Trophoblast cell (in vitro differentiated cells and primary cell): Measurements from ENCODE around the gene TRAPPC12.

Experiments
- DNase-seq, 2 donors: peaks; one replicate each; pipeline ENCODE4 v3.0.0-alpha.2; 2016
- H2AFZ ChIP-seq: 2 replicates; pipeline ENCODE4 v1.6.1; 2013; ENCODE audit warnings: low read length, moderate library complexity, mild to moderate bottlenecking; ENCODE audit not compliant: insufficient read depth, poor library complexity
- H2AK5ac ChIP-seq: 2 replicates; pipeline ENCODE4 v1.6.1; 2013; ENCODE audit warnings: mild to moderate bottlenecking, low read length
- H2BK120ac ChIP-seq: 2 replicates; pipeline ENCODE4 v1.6.1; 2013; ENCODE audit warnings: low read length, mild to moderate bottlenecking, moderate library complexity; ENCODE audit not compliant: insufficient read depth, poor library complexity
- H2BK12ac ChIP-seq: 2 replicates; pipeline ENCODE4 v1.6.1; 2013; ENCODE audit warnings: mild to moderate bottlenecking, low read length, moderate library complexity
- H2BK5ac ChIP-seq: 2 replicates; pipeline ENCODE4 v1.6.1; 2013; ENCODE audit warnings: low read length, low read depth, moderate library complexity, mild to moderate bottlenecking; ENCODE audit not compliant: poor library complexity
- H3K14ac ChIP-seq: 2 replicates; pipeline ENCODE4 v1.6.1; 2013; ENCODE audit warnings: mild to moderate bottlenecking, low read length
- H3K18ac ChIP-seq: 2 replicates; pipeline ENCODE4 v1.6.1; 2013; ENCODE audit warnings: mild to moderate bottlenecking, low read length
- H3K23ac ChIP-seq: 2 replicates; pipeline ENCODE4 v1.6.1; 2013; ENCODE audit warnings: low read length
- H3K27ac ChIP-seq: 2 replicates; pipeline ENCODE4 v1.5.1; 2013; ENCODE audit warnings: low read depth, mild to moderate bottlenecking, inconsistent platforms, low read length, moderate library complexity
- H3K27me3 ChIP-seq: 2 replicates; pipeline ENCODE4 v1.6.1; 2013; ENCODE audit warnings: inconsistent platforms, mild to moderate bottlenecking, low read length, moderate library complexity; ENCODE audit not compliant: insufficient read depth
- H3K36me3 ChIP-seq, 2 experiments: 1 replicate in 1 of 2; 2 replicates in 1 of 2; pipeline ENCODE4 v1.6.1; 2013; ENCODE audit warnings: low read length in 2 of 2, mild to moderate bottlenecking in 2 of 2, moderate library complexity in 1 of 2; ENCODE audit not compliant: insufficient read depth in 2 of 2, control insufficient read depth in 1 of 2
- H3K4ac ChIP-seq: 2 replicates; pipeline ENCODE4 v1.6.1; 2013; ENCODE audit warnings: low read depth, mild to moderate bottlenecking, low read length, moderate library complexity
- H3K4me1 ChIP-seq, 2 experiments: 1 replicate in 1 of 2; 2 replicates in 1 of 2; pipeline ENCODE4 v1.6.1; 2013; ENCODE audit warnings: low read length in 2 of 2, mild to moderate bottlenecking in 2 of 2, moderate library complexity in 1 of 2; ENCODE audit not compliant: insufficient read depth in 2 of 2, control insufficient read depth in 1 of 2
- H3K4me2 ChIP-seq: 2 replicates; pipeline ENCODE4 v1.6.1; 2013; ENCODE audit warnings: inconsistent platforms, mild to moderate bottlenecking, low read length, moderate library complexity
- H3K4me3 ChIP-seq: 2 replicates; pipeline ENCODE4 v1.5.1; 2013; ENCODE audit warnings: mild to moderate bottlenecking, low read depth, low read length, inconsistent platforms
- H3K79me1 ChIP-seq: one replicate; pipeline ENCODE4 v1.6.1; 2013; ENCODE audit warnings: low read length
- H3K79me2 ChIP-seq: 2 replicates; pipeline ENCODE4 v1.6.1; 2013; ENCODE audit warnings: low read length, mild to moderate bottlenecking; ENCODE audit not compliant: control insufficient read depth, insufficient read depth, poor library complexity
- H3K9ac ChIP-seq: 2 replicates; pipeline ENCODE4 v1.6.1; 2013; ENCODE audit warnings: mild to moderate bottlenecking, low read length
- H3K9me3 ChIP-seq: 2 replicates; pipeline ENCODE4 v1.6.1; 2013; ENCODE audit warnings: low read depth, mild to moderate bottlenecking, control low read depth, inconsistent platforms, low read length; ENCODE audit not compliant: insufficient read depth
- H4K12ac ChIP-seq: 2 replicates; pipeline ENCODE4 v1.6.1; 2013; ENCODE audit warnings: low read depth, mild to moderate bottlenecking, low read length, moderate library complexity
- H4K8ac ChIP-seq: 2 replicates; pipeline ENCODE4 v1.6.1; 2013; ENCODE audit warnings: low read depth, mild to moderate bottlenecking, low read length, moderate library complexity
- H4K91ac ChIP-seq: one replicate; pipeline ENCODE4 v1.6.1; 2013; ENCODE audit warnings: low read depth, mild to moderate bottlenecking, low read length, moderate library complexity
- WGBS: extraction: QIAGEN DNeasy Blood & Tissue Kit; methylation state at CpG from one replicate; pipeline ENCODE4 v1.1.7; 2013; ENCODE audit warnings: missing lambda C conversion rate; ENCODE audit not compliant: insufficient read length, insufficient coverage; ENCODE audit errors: extremely low coverage; 5-methylcytosine and 5-hydroxymethylcytosine counted together

The TRAPPC12 gene

DNA sequence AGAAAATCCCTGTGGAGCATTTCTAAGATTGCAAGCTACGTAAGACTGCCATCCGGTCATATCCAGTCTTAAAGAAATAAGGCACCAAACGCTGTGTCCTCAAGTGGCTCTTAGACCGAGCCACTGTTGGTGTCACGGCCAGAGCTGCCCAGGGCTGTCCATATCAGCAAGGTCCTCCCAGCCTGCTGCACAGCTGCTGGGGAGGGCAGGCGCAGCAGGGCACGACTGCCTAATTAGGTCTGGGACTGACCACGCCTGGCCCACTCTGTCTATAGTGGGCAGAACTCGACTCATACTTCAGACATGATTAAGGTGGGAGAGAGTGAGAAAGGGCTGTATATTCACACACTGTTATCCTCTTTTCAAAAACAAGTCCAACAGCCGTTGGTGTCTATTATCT, 41.2 kb upstream of the TRAPPC12 start:
- Histone ChIP-seq H3K18ac (no peak overlapping the region), H3K27me3 (no peaks in the 10 kb centered on the region), H3K79me2 (no peaks in the 10 kb centered on the region), H2AK5ac (no peak overlapping the region), H2BK12ac (no peak overlapping the region), H3K4me1 (no peaks in the 10 kb centered on the region), H3K79me1 (no peaks in the 10 kb centered on the region), H3K4me2 (no peak overlapping the region), H3K36me3 (peaks cover 7 to 16% of the 10 kb centered on the region in 2 experiments), H3K9ac (no peak overlapping the region), H3K9me3 (peaks cover 6% of the 10 kb centered on the region), H3K14ac (no peak overlapping the region), H4K91ac (no peak overlapping the region), H3K4ac (no peak overlapping the region), H4K8ac (no peak overlapping the region), H2BK120ac (no peak overlapping the region), H4K12ac (no peak overlapping the region), H3K4me3 (no peak overlapping the region), H3K27ac (no peak overlapping the region), H3K23ac (no peak overlapping the region), H2BK5ac (no peak overlapping the region), H2AFZ (no peak overlapping the region)
- WGBS = no CpG with 5 or more reads among the region's 10 CpGs
- no peak for DNase-seq

DNA sequence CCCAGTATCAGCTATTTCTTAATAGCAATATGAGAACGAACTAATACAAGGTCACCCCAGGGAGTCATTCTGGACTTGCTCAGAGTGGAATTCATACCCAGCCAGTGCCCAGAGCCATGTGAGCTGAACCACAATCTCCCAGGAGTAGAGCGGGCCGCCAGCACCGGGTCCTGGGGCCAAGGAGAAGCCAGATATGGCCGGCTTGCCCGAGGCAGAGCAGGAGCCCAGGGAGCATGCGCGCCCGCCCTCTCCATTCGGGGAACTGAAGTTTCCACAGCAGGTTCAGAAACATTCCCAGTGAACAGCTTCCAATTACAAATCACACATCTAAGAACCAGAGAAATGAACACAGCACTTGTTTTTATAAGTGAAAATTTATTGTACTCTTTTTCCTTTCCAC, 39.4 kb upstream of the TRAPPC12 start:
- no peak for DNase-seq
- Histone ChIP-seq H3K23ac (no peak overlapping the region), H3K36me3 (peaks cover 4 to 7% of the 10 kb centered on the region in 2 experiments), H3K4me1 (no peaks in the 10 kb centered on the region), H2AFZ (no peak overlapping the region), H3K79me2 (no peaks in the 10 kb centered on the region), H4K12ac (no peak overlapping the region), H4K8ac (no peak overlapping the region), H3K18ac (no peak overlapping the region), H3K4me2 (no peak overlapping the region), H2BK12ac (no peak overlapping the region), H2BK120ac (no peak overlapping the region), H3K4me3 (no peak overlapping the region), H3K79me1 (no peaks in the 10 kb centered on the region), H2BK5ac (no peak overlapping the region), H3K14ac (no peak overlapping the region), H3K27me3 (no peaks in the 10 kb centered on the region), H4K91ac (no peak overlapping the region), H3K27ac (no peak overlapping the region), H3K9ac (no peak overlapping the region), H3K4ac (no peak overlapping the region), H2AK5ac (no peak overlapping the region), H3K9me3 (peaks cover 5% of the 10 kb centered on the region)
- WGBS = no CpG with 5 or more reads among the region's 10 CpGs

DNA sequence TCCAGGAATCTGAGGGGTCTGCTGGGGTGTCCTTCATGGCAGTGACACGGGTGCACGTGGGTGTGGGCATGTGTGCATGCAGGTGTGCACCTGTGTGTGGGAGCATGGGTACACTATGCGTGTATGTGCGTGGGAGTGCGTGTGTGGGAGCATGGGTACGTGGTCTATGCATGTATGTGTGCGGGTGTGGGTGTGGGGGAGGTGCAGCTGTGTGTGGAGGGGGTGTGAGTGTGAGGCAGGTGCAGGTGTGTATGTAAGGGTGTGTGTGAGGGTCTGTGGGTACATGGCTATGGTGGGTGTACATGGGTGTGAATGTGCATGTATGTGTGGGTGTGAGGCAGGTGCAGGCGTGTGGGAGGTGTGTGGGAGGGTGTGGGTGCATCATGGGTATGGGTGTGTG, 38.2 kb upstream of the TRAPPC12 start:
- H3K36me3 ChIP-seq = peaks cover 2 to 5% of the 10 kb centered on the region in 2 experiments
- H3K9me3 ChIP-seq = peaks cover 5% of the 10 kb centered on the region
- H2AK5ac ChIP-seq = no peak overlapping the region
- H3K23ac ChIP-seq = peak overlapping the region; percentile 97
- no peaks in the 10 kb centered on the region for H3K79me1 ChIP-seq
- WGBS = no CpG with 5 or more reads among the region's 8 CpGs
- no peak overlapping the region for H2BK12ac ChIP-seq
- no peak overlapping the region for H2BK5ac ChIP-seq
- H3K9ac ChIP-seq = no peak overlapping the region
- H4K12ac ChIP-seq = no peak overlapping the region
- no peak overlapping the region for H3K14ac ChIP-seq
- H3K79me2 ChIP-seq = no peaks in the 10 kb centered on the region
- peaks cover 0 to 3% of the 10 kb centered on the region in 2 experiments for H3K4me1 ChIP-seq
- no peaks in the 10 kb centered on the region for H3K27me3 ChIP-seq
- H4K91ac ChIP-seq = no peak overlapping the region
- no peak overlapping the region for H3K4me2 ChIP-seq
- H2BK120ac ChIP-seq = no peak overlapping the region
- H4K8ac ChIP-seq = no peak overlapping the region
- H3K4ac ChIP-seq = no peak overlapping the region
- H2AFZ ChIP-seq = no peak overlapping the region
- peak overlapping the region; percentile 47 for H3K4me3 ChIP-seq
- DNase-seq = no peak
- no peak overlapping the region for H3K27ac ChIP-seq
- no peak overlapping the region for H3K18ac ChIP-seq

DNA sequence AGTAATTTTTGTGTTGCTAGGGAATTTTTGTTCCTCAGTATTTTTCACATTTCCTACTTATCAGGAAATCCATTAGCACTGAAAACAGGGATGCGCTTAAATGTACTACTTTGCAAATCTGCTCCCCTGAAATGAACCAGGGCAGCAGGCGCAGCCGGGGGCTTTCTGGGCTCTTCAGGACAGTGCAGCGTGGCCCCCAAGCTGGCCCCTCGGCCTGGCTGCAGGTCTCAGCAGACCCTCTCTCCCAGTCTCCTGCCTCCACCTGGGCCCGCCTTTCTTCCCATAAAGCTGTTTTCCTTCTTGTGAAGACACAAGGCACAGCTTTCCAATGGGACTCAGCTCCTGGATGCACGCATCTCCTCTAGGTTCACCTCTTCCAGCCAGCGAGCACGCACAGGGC, 37.2 kb upstream of the TRAPPC12 start:
- no CpG with 5 or more reads among the region's 9 CpGs for WGBS

More for the DNA sequence above, 37.2 kb upstream of the TRAPPC12 start:
- Histone ChIP-seq H4K12ac (no peak overlapping the region), H3K4me1 (peaks cover 0 to 3% of the 10 kb centered on the region in 2 experiments), H2BK5ac (no peak overlapping the region), H3K36me3 (peaks cover 2 to 7% of the 10 kb centered on the region in 2 experiments), H3K27ac (no peak overlapping the region), H3K79me1 (no peaks in the 10 kb centered on the region), H3K23ac (no peak overlapping the region), H4K91ac (no peak overlapping the region), H2BK12ac (no peak overlapping the region), H2AFZ (no peak overlapping the region), H3K14ac (no peak overlapping the region), H3K18ac (no peak overlapping the region), H3K27me3 (no peaks in the 10 kb centered on the region), H4K8ac (no peak overlapping the region), H2AK5ac (no peak overlapping the region), H3K4me3 (no peak overlapping the region), H3K4me2 (no peak overlapping the region), H3K79me2 (no peaks in the 10 kb centered on the region), H3K9me3 (peaks cover 7% of the 10 kb centered on the region), H3K4ac (no peak overlapping the region), H2BK120ac (no peak overlapping the region), H3K9ac (no peak overlapping the region)
- no peak for DNase-seq
